HG02973 (cell line): Measurements from ENCODE around the gene PDZD4.

Experiments used
- ATAC-seq: cut with Tn5 transposase; IDR thresholded peaks from one replicate; pipeline ENCODE4 v1.9.1; 2021; ENCODE audit warnings: moderate library complexity; ENCODE audit not compliant: unreplicated experiment

The PDZD4 gene

DNA sequence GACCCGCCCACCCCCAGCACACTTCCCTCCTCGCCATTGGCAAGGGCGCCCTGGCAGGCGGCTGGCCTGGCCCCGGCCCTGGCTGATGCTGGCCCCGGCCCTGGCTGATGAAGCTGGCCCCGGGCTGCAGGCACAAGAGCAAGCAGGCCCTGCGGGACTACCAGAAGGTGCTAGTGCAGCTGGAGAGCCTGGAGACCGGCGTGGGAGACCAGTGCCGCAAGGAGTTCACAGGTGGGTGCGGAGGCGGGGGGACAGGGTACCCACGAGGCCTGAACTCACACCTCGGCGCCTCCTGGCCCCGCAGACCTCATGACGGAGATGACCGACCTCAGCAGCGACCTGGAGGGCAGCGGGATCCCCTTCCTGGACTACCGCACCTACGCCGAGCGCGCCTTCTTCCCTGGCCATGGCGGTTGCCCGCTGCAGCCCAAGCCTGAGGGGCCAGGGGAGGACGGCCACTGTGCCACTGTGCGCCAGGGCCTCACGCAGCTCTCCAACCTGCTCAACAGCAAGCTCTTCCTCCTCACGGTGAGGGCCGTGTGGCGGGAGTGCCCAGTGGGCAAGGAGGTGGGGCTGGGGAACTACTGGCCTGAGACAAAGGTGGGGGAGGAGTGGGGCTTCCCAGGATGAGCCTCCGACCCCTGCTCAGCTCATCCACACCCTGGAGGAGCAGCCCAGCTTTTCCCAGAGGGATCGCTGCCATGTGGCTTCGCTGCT lies 55.6 kb downstream of the PDZD4 start:
- ATAC-seq: no peak

DNA sequence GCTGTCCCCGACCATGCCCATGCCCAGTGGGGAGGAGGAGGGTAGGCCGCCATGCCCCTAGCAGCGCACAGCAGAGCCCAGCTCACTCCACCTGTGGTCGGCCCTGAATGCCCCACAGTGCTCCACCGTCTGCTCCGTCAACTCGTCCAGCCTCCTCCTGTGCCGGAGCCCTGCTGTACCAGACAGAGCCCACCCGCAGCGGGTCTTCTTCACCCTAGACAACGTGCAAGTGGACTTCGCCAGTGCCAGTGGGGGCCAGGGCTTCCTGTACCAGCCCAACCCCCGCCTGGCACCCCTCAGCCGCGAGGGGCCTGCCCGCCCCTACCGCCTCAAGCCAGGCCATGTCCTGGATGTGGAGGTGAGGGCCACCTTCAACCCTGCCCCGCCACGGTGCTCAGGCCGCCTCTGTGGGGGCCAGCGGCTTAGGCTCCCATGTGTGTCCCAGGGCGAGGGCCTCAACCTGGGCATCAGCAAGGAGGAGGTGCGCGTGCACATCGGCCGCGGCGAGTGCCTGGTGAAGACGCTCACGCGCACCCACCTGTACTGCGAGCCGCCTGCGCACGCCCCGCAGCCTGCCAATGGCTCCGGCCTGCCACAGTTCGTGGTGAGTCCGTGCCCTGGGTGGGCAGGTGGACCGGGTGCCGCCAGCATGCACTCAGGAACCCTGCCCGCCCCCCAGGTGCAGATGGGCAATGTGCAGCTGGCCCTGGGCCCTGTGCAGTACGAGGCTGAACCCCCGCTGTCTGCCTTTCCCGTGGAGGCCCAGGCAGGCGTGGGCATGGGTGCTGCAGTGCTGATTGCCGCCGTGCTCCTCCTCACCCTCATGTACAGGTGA lies 56.4 kb downstream of the PDZD4 start:
- ATAC-seq: no peak

DNA sequence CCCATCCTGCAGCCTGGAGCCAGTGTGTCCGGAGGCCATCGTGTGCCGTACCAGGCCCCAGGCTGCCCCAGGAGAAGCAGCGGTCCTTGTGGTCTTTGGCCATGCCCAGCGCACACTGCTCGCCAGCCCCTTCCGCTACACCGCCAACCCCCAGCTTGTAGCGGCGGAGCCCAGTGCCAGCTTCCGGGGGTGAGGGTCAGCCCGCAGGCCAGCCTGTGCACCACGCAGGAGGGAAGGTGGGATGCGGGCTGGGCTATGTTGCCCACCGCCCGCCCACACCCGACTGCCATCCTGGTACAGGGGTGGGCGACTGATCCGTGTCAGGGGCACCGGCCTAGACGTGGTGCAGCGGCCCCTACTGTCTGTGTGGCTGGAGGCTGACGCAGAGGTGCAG lies 57.1 kb downstream of the PDZD4 start:
- ATAC-seq: no peak

DNA sequence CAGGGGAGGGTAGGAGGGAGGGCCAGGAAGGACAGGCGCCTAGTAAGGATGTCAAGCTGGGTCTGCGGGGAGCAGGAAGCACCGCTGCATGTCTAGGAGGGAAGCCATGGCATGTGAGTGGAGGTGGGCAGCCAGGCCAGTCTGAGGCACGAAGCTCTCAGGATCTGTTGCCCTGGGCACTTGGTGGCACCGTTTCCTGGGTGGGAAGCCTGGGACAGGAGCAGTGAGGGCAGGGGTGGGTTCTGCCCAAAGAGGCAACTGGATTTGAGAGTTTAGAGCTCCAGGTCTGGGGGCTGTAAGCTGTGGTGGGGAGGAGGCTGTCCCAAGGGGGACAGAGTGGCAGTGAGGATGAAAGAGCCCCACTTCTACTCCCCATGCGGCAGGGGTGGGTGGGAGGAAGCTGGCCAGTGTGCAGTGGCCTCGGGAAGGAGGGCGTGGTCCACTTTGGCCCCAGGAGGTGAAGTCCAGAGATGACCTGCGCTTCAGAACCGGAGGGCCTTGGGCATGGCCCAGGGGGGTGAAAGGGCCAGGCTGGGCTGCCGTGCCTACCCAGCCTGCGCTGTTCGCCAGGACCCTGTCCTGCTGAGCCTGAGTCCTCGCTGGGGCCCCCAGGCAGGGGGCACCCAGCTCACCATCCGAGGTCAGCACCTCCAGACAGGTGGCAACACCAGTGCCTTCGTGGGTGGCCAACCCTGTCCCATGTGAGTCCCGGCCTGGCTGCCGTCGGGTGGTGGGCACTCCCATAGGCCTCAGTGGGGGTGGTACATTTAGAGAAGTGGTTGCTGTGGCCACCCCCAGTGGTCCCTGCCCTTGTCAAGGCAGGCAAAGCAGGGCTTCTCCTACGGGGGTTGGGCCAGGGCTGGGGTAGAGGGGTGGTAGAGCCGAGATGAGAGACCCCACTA lies 57.8 kb downstream of the PDZD4 start:
- no peak for ATAC-seq

DNA sequence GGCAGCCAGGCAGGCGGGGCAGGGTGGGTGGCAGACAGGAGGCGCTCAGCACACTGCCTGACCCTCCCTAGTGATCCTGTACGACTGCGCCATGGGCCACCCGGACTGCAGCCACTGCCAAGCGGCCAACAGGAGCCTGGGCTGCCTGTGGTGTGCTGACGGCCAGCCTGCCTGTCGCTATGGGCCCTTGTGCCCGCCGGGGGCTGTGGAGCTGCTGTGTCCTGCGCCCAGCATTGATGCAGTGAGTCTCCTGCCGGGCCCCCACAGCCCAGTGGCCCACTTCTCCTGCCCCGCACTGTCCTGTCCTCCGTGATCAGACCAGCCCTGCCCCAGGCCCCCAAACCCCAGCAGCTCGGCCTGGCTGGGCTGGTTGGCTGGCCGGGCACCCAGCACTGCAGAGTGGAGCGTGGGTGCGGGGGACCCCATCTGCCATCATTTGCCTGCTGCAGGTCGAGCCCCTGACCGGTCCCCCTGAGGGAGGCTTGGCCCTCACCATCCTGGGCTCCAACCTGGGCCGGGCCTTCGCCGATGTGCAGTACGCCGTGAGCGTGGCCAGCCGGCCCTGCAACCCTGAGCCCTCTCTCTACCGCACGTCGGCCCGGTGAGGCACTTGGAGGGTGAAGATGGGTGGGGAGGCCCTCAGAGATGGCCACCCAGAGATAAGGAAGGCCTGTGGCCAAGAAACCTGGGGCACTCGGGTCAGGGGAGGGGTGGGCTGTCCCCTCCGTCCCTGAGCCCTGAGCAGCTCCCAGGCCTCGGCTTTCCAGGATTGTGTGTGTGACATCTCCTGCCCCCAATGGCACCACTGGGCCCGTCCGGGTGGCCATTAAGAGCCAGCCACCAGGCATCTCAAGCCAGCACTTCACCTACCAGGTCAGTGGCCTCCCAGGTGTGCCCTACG lies 58.7 kb downstream of the PDZD4 start:
- ATAC-seq: no peak

DNA sequence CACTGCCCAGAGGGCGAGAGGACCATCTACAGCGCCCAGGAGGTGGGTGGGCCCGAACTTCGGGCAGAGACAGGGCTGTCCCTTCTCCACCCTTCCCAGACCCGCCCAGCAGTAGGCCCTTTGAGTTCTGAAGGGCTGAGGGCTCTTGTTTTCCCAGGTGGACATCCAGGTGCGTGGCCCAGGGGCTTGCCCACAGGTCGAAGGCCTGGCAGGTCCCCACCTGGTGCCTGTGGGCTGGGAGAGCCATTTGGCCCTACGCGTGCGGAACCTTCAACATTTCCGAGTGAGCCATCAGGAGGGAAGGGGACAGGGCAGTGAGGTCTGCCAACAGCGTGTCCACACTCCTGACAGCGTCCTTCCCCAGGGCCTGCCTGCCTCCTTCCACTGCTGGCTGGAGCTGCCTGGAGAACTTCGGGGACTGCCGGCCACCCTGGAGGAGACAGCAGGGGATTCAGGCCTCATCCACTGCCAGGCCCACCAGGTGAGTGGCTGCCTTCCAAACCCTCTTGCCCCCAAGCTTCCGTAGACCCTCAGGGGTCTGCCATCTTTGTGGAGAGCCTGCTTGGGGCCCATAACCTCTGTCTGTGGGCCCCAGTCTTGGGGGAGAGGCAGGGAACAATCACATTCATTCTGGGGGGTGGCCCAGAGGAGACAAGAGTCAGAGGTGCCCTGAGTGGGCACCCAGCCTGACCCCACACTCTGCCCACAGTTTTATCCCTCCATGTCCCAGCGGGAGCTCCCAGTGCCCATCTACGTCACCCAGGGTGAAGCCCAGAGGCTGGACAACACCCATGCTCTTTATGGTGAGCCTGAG lies 59.5 kb downstream of the PDZD4 start:
- no peak for ATAC-seq

DNA sequence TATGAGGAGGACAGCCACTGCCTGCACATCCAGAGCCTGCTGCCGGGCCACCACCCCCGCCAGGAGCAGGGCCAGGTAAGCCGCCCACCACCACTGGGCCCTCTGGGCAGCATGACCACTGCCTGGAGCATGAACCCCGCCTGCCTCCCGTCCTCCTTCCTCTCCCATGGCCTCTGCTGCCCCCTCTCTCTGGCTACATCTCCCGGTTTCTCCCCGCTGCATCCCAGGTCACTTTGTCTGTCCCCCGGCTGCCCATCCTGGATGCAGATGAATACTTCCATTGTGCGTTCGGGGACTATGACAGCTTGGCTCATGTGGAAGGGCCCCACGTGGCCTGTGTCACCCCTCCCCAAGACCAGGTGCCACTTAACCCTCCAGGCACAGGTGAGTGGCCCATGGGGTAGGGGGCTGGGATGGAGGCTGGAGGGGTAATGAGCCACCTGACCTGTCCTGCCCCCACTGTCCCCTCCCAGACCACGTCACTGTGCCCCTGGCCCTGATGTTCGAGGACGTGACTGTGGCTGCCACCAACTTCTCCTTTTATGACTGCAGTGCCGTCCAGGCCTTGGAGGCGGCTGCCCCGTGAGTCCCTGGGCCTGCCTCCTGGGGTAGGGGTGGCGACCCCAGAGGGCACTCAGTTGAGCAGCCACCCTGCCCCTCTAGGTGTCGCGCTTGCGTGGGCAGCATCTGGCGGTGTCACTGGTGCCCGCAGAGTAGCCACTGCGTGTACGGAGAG lies 60.3 kb downstream of the PDZD4 start:
- ATAC-seq: no peak

DNA sequence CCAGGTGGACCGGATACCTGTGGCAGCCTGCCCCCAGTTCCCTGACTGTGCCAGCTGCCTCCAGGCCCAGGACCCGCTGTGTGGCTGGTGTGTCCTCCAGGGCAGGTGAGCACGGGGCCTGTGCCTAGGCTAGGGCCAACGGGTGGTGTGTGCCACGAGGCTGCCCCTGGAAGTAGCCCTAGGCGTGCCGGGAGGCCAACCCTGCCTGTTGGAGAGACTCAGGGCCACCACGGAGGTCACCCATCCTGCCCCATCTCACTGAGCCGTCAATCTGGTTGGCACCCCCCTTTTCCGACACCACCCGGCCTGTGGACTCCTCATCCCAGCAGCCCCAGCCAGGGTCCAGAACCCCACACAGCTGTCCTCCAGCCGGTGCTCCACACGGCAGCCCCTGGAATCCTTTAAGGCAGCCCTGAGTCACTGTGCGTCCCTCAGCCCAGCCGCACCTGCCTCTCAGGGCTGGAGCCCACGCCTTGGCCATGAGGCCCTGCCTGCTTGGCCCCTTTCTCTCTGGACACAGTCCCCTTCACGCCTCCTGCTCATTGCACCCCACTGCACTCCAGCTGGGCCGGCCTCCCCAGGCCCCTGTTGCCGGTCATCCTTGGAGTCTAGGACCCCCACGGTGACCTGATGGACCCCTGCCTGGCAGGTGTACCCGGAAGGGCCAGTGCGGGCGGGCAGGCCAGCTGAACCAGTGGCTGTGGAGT lies 61.0 kb downstream of the PDZD4 start:
- no peak for ATAC-seq

DNA sequence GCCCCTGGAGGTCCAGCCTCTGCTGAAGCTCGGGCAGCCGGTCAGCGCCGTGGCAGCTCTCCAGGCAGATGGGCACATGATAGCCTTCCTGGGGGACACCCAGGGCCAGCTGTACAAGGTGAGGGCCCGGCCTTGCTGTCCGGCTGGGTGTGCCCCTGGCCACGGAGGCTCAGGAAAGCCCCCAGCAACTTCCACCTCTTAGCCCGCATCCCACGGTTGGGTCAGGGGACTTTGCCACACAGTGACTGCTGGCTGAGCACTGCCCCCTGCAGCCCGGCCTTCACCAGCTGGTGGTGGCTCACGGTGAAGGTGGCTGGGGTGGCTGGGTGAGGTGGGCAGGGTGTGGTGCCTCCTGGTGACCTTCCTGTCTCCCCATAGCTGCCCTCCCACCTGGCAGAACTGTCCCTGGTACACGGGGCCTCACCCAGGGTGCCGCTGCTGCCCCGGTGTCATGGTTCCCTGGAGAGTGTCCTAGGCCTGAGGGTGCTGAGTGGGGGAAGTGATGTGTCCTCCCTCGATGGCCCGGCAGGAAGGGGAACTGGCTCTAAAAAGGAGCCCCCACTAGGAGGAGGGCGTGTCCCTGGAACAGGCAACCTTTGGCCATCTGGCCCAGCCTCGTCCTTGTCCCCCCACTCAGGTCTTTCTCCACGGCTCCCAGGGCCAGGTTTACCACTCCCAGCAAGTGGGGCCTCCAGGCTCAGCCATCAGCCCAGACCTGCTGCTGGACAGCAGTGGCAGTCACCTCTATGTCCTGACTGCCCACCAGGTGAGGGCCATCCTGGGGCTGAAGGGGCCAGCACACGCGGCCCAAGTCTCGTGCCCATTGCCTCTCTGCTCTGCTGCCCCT lies 61.8 kb downstream of the PDZD4 start:
- ATAC-seq: no peak

DNA sequence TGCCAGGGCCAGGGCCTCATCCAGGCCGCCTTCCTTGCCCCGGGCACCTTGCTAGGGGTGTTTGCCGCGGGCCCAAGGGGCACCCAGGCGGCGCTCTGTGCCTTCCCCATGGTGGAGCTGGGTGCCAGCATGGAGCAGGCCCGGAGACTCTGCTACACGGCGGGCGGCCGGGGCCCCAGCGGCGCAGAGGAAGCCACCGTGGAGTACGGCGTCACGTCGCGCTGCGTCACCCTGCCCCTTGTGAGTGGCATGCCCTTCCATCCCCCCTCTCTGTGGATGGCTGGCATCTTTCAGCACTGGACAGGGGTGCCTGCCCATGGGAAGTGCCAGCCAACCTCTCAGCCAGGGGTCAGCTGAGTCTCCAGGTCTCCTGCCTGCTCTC lies 62.7 kb downstream of the PDZD4 start:
- no peak for ATAC-seq

DNA sequence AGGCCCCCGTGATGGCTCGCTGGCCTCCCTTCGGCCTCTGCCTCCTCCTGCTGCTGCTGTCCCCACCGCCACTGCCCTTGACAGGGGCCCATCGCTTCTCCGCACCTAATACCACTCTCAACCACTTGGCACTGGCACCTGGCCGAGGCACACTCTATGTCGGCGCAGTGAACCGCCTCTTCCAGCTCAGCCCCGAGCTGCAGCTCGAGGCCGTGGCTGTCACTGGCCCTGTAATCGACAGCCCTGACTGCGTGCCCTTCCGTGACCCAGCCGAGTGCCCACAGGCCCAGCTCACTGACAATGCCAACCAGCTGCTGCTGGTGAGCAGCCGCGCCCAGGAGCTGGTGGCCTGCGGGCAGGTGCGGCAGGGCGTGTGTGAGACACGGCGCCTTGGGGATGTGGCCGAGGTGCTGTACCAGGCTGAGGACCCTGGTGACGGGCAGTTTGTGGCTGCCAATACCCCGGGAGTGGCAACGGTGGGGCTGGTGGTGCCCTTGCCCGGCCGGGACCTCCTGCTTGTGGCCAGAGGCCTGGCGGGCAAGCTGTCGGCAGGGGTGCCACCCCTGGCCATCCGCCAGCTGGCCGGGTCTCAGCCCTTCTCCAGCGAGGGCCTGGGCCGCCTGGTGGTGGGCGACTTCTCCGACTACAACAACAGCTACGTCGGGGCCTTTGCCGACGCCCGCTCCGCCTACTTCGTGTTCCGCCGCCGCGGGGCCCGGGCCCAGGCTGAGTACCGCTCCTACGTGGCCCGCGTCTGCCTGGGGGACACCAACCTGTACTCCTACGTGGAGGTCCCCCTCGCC lies 63.3 kb downstream of the PDZD4 start:
- ATAC-seq: no peak

DNA sequence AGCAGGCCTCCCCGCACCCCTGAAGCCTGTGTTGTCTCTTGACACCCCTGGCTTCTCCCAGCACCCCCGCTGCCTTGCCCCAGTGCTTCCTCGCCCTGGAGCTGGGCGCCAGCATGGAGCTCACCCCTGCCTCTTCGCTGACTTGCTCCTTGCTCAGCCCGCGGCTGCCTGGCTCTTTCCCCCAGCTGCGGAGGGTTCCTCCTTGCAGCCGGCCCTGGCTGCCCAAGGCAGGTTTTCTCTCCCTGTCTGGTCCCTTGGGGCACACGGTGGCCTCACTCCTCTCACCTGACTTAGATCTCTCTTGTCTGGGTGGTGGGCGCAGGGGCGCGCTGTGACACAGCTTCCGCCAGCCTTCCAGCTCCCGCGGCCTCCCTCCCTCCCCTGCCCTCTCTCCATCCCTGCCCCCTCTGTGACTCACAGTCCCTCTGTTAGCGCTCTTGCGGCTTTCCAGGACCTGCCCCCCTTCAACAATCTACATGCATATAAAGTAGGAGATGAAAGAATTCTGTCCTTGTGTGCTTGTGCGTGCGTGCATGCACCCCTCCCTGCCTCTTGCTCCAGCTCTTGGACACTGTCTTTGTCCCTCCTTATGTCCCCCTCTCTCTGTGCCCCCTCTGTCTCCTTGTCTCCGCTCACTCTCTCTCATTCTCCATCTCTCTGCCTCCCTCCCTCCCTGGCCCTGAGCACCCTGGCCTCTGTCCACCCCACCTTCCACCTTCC lies 64.1 kb downstream of the PDZD4 start:
- ATAC-seq: no peak

DNA sequence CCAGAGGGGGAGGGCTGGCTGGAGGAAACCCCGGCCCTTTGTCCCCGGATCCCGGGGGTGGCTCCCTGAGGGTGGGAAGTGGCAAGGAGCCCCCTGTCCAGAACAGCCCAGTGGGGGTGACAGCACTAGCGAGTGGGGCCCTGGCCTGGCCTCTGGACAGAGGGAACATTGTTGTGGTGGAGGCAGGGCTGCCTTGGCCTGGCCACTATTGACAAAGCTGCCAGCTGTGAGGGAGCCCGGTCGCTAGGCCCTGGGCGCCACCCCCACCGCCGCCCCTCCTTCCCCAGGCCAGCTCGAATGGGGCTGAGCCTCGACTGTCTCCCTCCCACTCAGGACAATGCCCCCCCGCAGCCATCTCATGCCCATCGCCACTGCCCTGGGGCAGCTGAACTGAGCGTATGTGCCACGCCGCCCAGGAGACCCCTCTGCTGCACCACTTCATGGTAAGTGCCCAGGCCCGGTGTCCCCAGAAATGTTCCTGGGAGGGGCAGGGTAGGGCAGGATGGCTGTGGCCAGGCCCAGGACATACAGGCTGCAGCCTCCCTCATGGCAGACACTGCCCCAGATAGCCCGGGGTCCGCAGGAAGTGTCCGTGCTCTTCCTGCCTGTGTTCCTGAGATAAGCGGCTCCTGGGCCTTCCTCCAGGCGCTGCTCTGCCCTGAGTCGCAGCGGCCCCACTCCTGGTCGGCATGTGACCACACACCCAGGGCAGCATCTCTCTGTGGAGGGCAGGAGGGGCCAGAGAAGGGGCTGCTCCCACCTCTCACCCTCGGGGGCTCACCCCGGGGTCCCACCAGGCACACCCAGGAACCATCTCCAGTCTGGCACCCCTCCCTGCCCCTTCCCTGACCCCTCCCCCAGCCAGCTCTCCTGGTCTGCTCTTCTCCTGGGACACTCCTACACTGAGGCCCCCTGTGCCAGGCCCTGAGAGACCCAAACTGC lies 64.9 kb downstream of the PDZD4 start:
- no peak for ATAC-seq

DNA sequence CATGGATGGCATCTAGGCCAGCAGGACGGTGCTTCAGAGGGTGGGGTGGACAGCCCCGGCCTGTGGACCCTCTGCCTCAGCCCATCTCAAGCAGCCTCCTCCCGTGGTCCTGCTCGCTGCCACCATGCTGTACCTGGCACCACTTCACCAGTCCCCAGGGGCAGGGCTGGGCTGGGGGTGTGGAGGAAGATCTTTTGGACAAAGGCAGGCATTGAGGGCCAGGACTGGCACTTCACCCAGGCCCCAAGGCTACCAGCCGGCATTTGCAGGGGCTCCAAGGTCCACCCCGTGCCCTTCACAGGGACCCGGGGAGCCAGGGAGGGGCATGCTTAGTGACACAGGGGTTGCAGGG lies 65.6 kb downstream of the PDZD4 start:
- no peak for ATAC-seq
